A673 (cell line): ENCODE data around the gene NYNRIN.

Experiments
- EZH2 ChIP-seq: fragments of 200-600 bp; sonication (generic); IDR thresholded peaks from 2 replicates; pipeline ENCODE4 v1.6.1; 2017; ENCODE audit warnings: borderline replicate concordance, low read depth, mild to moderate bottlenecking, mixed read lengths, antibody characterized with exemption, low read length; ENCODE audit not compliant: poor library complexity, severe bottlenecking
- TF ChIP-seq, protein P1 (sequence below): fragments of 300-800, 200-600 bp; sonication (generic); conservative IDR thresholded peaks from 2 replicates; pipeline ENCODE4 v1.5.1; 2017; ENCODE audit warnings: low read depth, mild to moderate bottlenecking, antibody characterized with exemption, low read length, moderate library complexity, mixed read lengths

DNA sequence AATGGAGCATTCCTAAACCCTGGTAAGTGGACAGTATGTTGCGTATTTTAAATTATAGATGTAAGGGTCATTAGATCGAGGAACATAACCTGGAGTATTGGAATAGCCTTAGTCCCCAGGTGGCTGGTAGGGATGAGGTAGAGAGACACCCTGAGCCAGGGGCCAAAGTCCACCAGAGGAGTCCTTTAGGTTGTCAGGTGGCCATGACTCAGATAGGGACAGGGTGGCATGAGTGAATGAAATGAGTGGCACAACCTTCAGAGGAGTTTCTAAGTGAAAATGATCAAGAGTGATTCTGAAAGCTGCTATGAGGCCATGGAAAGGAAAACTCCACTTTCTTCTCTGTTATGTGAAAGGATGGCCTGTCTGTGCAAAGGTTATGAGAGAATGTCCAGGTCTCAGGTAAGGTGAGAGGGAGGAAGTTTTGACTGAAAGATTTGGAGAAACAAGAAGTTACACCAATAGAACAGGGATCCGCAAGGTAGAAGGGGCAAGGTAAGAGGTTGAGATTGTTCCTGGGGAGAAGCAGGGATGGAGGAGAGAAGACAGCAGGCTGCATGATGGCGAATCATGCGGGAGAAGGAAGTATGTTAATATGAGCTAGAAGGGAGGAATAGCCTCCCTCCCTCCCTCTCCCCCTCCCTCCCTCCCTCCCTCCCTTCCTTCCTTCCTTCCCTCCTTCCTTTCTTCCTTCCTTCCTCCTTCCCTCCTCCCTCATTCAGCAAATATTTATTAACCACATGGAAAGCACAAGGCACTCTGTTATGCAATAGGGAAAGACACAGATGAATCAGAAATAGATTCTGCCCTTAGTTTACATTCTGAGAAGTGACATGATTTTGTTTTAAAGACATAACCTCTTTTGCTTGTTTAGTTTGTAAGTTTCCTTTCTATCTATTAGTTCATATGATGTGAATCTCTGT is 45.0 kb upstream of the NYNRIN start:
- TF ChIP-seq, protein P1, sequence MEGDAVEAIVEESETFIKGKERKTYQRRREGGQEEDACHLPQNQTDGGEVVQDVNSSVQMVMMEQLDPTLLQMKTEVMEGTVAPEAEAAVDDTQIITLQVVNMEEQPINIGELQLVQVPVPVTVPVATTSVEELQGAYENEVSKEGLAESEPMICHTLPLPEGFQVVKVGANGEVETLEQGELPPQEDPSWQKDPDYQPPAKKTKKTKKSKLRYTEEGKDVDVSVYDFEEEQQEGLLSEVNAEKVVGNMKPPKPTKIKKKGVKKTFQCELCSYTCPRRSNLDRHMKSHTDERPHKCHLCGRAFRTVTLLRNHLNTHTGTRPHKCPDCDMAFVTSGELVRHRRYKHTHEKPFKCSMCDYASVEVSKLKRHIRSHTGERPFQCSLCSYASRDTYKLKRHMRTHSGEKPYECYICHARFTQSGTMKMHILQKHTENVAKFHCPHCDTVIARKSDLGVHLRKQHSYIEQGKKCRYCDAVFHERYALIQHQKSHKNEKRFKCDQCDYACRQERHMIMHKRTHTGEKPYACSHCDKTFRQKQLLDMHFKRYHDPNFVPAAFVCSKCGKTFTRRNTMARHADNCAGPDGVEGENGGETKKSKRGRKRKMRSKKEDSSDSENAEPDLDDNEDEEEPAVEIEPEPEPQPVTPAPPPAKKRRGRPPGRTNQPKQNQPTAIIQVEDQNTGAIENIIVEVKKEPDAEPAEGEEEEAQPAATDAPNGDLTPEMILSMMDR, result no peak
- no peak for TF ChIP-seq EZH2
